GM18499 (cell line): ENCODE measurements around the gene PTGDS.

ENCODE experiments used
- ATAC-seq: cut with Tn5 transposase; IDR thresholded peaks from one replicate; pipeline ENCODE4 v1.9.1; 2021; ENCODE audit warnings: moderate number of reproducible peaks; ENCODE audit not compliant: insufficient read depth, unreplicated experiment

The PTGDS gene

DNA sequence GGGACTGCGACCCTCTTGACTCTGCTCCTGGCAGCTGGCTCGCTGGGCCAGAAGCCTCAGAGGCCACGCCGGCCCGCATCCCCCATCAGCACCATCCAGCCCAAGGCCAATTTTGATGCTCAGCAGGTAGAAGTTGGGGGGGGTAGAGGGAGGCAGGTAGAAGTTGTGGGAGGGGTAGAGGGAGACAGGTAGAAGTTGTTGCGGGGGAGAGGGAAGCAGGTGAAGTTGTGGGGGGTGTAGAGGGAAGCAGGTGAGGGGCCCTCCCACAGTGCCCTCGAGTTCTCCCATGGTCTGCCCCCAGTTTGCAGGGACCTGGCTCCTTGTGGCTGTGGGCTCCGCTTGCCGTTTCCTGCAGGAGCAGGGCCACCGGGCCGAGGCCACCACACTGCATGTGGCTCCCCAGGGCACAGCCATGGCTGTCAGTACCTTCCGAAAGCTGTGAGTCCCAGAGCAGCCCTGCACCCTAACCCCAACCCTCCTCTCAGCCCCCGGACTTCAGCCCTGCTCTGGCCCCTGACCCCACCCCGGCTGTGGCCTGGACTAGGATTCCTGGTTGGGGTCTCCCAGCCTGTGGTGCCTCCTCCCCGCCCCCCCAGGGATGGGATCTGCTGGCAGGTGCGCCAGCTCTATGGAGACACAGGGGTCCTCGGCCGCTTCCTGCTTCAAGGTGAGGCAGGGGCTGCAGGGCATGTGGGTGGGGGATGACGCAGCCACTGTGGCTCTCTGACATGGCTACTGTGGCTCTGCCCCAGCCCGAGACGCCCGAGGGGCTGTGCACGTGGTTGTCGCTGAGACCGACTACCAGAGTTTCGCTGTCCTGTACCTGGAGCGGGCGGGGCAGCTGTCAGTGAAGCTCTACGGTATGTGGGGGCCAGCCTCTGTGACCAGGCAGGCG lies 31.7 kb upstream of the PTGDS start:
- ATAC-seq, result no peak

DNA sequence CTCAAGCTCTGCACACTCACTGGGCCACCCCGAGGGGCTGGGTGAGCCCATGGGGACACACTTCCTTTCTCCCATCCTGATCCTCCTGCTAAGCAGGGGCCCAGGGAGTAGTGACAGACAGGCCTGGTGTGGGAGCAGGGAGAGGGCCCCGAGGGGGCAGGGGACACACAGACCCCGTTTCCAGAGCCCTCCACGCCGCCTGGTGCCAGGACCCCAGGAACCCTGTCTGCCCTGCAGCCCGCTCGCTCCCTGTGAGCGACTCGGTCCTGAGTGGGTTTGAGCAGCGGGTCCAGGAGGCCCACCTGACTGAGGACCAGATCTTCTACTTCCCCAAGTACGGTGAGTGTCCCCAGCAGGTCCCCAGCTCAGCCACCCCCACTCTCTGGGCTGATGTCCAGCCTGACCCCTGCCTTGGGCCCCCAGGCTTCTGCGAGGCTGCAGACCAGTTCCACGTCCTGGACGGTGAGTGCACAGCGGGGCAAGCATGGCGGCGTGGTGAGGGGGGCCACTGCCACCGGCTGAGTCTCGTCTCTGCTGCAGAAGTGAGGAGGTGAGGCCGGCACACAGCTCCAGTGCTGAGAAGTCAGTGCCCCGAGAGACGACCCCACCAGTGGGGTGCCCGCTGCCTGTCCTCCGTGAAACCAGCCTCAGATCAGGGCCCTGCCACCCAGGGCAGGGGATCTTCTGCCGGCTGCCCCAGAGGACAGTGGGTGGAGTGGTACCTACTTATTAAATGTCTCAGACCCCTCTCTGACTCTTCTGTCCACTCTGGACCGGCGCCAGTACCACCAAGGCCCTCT lies 30.9 kb upstream of the PTGDS start:
- no peak for ATAC-seq

DNA sequence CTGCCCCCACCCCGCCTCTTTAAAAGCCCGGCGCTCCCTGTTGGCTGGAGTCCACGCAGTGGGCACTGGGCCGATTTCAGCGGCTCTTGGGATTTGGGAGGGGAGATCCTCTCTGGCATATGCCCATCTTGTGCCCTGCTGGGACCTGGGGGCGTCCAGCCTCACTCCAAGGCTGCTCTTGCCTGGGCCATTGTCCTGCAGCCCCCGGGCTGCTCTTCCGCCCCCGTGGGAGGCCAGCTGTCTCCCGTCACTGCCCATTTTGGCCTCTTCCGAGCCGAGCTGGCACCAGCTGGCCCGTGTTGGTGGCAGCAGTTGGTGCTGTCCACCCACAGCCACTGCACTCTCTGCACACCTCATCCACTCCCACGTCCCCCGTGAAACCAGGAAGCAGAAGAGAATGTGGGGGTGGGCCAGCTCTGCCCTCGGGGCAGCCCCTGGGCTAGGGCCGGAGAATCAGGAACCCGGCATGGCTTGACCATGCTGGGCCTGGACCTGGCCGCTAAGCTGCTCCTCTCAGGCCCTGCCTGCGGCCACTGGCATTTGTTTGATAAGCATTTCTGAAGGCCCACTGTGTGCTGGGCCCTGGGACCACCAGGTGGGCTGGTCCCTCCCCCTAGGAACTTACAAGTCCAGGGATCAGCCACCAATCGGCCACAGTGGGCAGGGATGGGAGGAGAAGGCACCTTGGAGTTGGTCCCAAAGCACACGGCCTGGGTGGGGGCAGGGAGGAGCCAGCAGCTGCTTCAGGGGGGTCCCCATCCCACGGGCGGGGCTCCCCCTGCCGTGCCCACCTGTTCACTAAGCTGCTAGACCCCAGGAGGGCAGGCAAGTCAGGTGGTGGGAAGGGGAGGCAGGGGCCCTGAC lies 30.0 kb upstream of the PTGDS start:
- no peak for ATAC-seq

DNA sequence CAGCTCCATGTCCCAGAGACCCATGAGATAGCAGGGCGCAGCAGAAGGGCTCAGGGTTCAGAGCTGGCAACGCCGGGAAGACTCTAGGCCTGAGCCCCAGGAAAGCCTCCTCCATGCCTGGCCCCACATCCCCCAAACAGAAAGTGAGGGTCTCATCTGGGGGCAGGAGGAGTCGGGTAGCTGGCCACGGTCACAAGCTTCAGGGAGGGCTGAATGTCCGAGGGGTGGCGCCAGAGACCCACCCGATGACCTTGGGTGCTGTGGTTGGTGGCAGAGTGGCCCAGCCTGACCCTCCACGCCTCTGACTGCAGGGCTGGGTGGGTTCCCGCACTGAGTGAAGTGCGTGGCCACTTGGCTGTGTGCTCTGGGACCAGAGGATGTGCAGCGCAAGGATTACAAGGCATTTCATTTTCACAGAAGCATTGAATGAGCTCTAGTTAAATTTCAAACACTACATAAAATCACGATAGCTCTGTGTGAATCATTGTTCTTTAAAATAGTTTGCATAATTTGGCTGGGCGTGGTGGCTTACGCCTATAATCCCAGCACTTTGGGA lies 29.3 kb upstream of the PTGDS start:
- ATAC-seq, result no peak

DNA sequence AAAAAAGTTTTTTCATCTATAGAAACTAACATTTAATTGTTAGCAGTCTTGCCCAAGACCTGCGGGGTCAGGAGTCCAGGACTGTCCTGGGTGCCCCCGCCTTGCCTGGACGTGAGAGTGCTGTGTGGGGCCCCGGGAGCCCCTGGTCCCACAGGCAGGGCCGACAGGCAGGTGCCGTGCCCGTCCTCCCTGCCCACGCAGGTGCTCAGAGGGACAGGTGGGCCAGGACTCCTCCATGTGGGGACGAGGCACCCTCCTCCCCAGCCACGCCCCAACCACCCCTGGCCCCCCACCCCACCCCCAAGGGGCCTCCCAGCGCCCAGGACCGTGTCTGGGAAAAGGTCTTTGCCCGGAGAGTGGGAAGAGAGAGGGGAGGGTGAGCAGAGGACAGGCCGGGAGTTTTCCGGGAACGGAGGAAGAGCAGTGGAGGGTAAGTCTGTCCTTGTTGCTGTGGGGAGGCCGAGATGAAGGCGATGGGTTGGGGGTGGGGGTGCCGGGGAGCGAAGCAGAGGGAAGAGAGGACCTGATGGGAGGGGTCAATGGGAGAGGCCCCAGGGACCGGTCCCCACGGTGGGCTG lies 28.0 kb upstream of the PTGDS start:
- ATAC-seq, result no peak

DNA sequence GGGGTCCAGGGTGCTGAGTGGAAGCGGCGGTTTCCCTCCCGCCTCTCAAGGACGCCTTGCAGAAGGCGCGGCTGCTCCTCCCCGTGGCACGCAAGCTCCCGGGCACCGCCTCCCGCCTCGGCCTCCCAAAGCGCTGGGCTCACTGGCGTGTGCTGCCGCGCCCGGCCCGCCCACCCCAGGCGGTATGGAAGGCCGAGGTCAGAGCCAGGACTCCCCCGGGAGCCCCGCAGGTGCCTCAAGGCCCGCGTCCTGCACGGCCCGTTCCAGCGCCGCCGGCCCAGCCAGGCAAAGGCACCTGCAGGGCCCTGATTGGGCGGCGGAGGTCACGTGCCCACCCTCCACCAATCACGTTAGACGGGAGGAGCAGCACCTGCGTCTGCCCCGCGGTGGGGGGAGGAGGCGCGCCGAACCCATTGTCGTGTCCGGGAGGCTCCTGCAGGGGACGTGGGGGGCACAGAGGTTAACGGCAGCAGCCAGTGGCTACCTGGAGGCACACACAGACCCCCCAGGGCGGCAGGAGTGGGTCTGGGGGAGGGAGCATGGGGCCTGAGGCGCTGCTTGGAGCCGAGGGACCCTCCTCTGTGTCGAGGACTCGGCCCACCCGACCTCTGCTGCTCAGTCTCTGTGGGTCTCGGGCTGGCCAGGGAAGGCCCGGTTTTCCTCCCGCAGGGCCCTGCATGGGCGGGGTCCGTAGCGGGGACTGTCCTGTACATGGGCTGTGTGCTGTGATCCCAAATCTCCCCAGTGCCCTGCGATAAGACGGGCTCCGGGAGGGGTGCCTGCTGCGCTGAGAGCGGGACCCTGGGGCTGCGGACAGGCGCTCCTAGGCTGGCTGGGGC lies 27.3 kb upstream of the PTGDS start:
- peak; percentile 50 for ATAC-seq

DNA sequence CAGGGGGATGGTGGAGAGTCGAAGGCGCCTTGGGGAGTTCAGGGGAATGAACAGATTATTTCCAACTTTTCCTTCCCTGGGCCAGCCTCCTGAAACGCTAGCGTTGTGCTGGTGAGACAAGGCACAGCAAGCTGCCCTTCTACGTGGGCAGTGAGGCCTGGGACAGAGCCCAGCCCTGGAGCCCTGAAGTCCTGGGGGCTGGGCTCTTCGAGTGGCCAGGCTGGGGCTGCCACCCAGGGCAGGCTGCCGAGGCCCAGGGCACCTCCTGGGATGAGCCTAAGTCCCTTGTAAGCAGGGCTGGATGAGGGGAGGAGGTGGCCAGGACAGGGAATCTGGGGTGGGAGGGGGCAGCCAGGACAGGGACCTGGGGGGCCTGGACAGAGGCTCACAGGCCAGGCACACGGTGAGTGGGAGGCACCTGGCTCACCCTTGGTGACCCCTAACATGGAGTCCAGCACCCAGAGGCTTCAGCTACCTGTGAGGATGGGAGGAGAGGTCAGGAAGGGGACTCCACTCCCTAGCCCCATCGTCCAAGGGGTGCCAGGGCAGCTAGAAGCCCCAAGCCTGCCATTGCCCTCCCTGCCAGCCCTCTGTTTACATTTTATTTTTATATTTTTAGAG lies 26.5 kb upstream of the PTGDS start:
- no peak for ATAC-seq

DNA sequence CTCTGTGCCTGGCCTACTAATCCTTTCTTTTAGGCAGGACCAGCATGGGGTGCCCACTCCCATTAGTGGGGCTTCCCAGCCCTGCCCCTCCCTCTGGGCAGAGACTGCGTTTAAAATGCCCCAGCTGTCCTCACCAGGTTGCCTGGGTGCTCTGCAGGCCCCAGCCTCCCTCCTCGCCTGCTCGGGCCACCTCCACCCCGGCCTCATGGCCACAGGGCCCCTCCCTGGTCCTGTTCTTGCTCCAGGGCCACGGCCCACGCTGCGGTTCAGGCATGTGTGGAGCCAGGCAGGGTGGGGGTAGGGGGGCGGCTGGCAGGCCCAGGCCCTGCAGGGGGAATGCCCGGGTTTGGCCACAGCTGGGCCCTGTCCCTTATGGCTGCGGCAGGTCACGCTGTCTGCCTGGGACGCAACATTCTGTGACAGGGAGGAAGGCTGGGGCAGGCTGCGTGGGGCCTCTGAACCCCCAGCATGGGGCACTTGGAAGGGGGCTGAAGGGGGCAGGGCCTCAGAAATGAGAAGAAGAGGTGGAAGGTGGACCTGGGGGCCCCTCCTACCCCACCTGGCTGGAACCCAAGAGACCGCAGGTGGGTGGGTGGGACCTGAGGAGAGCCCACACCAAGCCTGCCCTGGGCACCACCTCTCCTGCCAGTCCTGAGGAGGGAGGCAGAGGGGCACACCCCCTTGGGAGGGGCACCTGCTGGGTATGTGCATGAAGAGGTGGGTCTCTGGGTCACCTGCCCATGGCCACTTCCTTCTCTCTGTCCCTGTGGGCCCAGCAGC lies 25.6 kb upstream of the PTGDS start, which contains the start of gene LCN12:
Gene LCN12 (plus strand): TSS at position 733 of the 780 bp plus-strand sequence. CDS start 55 bp downstream, outside the sequence.
- ATAC-seq, result no peak

DNA sequence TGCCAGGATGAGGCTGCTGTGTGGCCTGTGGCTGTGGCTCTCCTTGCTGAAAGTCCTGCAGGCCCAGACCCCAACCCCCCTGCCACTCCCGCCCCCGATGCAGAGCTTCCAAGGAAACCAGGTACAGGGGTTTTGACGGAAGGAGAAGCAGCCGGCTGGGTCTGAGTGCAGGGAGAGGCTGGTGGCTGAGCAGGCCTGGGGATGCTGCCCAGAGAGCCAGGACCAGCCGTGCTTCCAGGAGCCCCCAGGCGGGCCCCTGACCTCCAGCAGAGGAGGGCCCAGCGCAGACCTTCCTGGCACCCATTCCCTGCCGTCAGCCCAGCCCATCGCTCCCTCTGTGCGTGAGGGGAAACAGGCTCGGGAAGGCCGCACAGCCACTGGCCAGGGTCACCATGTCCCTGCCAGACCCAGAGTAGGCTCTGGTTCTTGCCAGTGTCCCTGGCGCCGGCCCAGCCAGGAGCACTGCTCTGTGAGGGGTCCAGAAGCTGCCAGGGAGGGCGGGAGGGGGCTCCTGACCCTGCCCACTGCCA lies 24.9 kb upstream of the PTGDS start:
- no peak for ATAC-seq

DNA sequence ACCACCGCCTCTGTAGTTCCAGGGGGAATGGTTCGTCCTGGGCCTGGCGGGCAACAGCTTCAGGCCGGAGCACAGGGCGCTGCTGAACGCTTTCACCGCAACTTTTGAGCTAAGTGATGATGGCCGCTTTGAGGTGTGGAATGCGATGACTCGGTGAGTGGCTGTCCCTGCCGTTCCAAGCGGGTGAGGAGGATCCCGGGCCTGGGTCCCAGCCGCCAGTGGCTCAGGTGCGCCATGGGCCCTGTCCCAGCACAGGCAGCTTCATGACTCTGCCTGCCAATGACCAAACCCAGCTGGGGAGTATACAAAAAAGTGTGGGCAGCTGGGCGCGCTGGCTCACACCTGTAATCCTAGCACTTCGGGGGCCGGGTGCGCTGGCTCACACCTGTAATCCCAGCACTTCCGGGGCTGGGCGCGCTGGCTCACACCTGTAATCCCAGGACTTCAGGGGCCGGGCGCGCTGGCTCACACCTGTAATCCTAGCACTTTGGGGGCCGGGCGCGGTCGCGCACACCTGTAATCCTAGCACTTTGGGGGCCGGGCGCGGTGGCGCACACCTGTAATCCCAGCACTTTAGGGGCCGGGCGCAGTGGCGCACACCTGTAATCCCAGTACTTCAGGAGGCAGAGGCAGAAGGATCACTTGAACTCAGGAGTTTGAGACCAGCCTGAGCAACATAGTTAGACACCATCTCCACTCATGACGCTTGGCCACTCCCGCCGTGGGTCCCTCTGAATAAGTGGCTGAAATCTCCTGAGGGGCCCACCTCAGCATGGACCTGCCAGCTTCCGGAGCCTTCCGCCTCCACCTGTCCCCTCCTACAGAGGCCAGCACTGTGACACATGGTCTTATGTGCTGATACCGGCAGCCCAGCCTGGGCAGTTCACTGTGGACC lies 24.2 kb upstream of the PTGDS start:
- no peak for ATAC-seq

DNA sequence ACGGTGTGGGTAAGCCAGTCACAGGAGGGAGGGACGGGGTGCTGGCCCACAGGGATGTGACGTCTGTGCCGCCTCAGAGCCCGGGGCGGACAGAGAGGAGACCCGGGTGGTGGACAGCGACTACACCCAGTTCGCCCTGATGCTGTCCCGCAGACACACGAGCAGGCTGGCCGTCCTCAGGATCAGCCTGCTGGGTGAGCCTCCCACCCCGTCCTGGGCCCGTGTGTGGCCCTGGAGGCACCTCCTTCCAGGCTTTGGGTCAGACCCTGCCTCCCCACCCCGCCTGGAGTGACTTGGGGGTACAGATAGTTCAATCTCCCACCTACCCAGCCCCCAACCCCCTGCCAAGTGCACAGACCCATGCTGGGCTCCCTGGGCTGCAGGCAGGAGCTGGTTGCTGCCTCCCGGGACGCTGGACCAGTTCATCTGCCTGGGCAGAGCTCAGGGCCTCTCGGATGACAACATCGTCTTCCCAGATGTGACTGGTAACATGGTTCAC lies 23.5 kb upstream of the PTGDS start:
- no peak for ATAC-seq

DNA sequence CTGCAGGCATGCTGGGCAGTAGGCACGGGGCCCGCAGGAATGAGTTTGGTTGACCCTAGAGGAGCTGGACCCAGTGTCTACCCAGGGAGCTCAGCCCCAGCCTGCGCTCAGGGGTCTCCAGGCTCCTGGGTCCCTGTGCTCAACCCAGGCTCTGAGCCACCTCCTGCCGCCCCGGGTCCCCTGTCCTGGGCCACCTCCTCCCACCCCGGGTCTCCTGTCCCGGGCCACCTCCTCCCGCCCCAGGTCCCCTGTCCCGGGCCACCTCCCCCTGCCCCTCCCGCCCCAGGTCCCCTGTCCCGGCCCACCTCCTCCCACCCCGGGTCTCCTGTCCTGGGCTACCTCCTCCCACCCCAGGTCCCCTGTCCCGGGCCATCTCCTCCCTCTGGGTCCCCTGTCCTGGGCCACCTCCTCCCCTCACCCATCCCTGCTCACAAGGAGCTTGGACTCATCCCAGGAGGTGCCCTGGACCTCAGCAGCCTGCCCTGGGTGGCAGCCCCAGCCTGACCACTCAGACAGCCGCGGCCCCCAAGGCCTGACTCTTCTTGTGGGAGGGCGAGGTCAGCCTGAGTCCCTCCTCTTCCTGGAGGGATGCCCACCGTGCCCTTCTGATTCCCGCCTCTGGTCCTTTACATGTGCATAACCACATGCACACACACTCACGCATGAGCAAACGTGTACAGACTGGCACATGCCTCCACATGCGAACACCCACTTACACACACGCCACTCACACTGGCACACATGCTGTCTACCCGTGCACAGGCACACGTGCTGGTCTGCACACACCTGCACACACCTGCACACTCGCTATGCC lies 22.8 kb upstream of the PTGDS start:
- no peak for ATAC-seq

DNA sequence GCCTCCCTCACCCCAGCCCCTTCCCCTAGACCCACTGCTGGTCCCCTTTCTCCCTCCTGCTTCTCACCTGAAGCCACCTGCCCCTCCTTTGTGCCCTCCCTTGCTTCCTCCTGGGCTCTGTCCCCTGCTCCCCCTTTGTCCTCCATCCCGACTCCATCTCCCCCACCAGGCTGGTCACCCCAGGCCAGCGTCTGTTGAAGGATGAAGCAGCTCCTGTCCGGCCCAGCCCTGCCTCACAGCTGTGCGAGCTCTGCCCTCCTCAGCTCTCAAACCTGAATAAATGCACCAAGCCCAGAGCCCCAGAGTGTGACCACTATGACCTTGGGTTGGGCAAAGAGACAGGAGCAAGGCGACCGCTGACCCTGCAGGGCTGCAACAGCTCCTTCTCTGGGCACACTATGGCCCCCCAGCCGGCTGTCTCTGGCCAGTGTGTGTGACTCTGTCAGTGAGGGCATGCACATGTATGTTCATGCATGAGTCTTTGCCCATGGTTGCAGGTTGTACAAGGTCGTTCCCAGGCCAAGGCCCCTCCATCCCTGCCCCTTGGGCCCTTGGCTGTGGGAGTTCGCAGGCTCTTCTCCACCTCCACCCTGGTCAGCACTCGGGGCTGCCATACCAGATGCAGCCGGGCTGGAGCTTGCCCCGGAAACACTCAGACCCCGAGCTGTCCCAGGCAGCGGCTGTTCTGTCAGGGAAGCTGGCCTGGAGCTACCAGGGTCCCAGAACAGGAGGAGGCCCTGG lies 21.9 kb upstream of the PTGDS start:
- no peak for ATAC-seq

DNA sequence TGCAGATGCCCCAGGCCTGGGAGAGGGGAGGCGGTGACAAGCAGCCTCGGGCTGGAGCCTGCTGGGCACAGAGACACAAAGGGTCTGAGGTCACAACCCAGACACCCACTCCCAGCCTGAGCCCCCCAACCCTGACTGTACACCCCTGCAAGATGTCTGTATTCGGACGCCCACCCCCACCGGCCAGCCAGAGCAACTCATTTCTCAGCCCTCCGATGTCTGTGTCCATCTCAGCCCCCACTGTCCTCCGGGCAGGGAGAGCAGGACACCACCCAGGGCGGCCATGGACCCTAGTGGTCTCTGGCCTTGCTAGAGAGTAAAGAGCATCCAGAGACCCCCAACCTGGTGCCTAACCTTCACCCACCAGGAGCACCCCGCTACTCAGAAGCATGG lies 21.4 kb upstream of the PTGDS start:
- no peak for ATAC-seq

DNA sequence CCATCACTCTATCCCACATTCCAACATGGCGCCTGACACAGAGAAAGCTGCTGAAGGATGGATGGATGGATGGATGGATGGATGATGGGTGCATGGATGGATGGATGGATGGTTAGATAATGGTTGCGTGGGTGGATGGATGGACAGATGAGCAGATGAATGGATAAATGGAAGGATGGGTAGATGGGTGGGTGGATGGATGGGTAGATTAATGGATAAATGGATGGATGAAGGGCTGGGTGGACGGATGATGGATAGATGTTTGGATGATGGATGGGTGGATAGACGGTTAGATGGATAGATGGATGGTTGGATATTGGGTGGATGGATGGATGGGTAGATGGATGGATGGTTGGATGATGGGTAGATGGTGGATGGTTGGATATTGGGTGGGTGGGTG lies 20.7 kb upstream of the PTGDS start:
- ATAC-seq, result no peak
